ENCODE measurements around the gene ZMYND8.

DNA sequence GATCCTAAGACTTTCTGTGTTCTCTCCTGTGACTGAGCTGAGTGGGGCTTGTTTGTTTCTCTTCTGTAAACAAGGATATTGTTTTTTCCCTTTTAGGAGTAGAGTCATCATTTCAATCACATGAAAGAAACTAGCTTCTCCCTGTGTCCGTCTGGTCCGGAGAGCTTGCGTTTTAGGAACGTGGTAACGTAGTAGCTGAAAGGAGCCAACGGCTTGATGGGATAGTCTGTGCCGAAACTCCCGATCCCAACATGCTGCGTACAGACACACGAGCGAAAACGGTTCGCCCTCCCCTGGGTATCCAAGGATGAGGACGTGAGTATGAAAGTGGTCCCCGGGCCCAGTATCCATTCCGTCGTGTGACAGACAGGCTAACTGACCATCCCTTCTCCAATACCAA is 146.5 kb downstream of the ZMYND8 start:
- TF ChIP-seq, protein P1, sequence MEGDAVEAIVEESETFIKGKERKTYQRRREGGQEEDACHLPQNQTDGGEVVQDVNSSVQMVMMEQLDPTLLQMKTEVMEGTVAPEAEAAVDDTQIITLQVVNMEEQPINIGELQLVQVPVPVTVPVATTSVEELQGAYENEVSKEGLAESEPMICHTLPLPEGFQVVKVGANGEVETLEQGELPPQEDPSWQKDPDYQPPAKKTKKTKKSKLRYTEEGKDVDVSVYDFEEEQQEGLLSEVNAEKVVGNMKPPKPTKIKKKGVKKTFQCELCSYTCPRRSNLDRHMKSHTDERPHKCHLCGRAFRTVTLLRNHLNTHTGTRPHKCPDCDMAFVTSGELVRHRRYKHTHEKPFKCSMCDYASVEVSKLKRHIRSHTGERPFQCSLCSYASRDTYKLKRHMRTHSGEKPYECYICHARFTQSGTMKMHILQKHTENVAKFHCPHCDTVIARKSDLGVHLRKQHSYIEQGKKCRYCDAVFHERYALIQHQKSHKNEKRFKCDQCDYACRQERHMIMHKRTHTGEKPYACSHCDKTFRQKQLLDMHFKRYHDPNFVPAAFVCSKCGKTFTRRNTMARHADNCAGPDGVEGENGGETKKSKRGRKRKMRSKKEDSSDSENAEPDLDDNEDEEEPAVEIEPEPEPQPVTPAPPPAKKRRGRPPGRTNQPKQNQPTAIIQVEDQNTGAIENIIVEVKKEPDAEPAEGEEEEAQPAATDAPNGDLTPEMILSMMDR (IDR thresholded peaks at IDR 0.05): no peak
- TF ChIP-seq POLR2A (IDR thresholded peaks at IDR 0.05): no peak
